Measurements from ENCODE around the gene OR5C1.
"Not testable (repeated sequence)": the region's sequence is repeated elsewhere in the genome, so short reads cannot be mapped to it uniquely, and the experiment has no call there.

The OR5C1 gene

DNA sequence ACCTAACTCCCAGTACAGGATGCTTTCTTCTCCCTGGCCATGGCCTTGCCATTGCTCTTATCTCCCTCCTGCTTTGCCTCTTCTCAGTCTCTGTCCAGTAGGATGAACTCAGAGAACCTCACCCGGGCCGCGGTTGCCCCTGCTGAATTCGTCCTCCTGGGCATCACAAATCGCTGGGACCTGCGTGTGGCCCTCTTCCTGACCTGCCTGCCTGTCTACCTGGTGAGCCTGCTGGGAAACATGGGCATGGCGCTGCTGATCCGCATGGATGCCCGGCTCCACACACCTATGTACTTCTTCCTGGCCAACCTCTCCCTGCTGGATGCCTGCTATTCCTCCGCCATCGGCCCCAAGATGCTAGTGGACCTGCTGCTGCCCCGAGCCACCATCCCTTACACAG, at the start of gene OR5C1:
TSS of gene OR5C1 (plus strand) at position 103 of the 400 bp plus-strand sequence. CDS start at position 103, 0 bp downstream.
- DNase-seq (ENCODE audit: low read depth), result no peak

DNA sequence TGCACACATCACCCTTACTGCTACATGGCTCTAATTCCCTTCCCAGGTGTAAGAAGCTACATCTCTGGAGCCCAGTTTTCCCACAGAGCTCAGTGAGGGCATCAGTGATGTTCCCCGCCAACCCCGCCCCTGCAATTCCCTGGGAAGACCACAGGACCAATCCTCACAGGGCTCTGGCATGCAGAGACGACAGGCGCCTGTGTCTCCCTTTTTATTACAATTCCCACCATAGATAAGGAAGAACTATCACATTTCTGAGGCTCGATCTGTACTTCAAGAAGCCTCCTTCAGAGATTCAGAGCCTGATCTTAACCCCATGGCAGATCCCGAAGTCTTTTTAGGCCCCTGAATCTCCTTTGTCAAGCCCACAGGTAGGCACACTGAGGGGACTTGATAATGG, 46.7 kb upstream of the OR5C1 start, which contains the start of gene OR1L6:
TSS of gene OR1L6 (plus strand) at position 301 of the 400 bp plus-strand sequence. CDS start 7,545 bp downstream, outside the sequence.
- DNase-seq (ENCODE audit: low read depth), result no peak

DNA sequence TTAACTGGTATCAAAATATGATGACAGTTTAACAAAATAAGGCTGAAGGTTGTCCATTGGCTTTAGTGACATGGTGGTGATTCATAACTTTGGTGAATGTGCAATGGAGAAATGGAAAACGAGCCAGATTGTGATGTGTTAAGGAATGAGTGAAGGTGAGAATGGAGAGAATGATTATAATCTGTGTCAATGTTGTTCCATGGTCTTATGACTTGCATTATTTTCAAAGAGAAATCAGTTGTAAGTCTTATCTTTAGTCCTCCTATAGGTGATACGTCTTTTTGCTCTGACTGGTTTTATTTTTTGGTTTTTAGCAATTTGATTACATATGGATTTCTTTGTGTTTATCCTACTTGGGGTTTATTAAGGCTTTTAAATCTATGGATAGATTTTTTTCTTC, 33.9 kb upstream of the OR5C1 start:
- DNase-seq (ENCODE audit: low read depth), result no peak

DNA sequence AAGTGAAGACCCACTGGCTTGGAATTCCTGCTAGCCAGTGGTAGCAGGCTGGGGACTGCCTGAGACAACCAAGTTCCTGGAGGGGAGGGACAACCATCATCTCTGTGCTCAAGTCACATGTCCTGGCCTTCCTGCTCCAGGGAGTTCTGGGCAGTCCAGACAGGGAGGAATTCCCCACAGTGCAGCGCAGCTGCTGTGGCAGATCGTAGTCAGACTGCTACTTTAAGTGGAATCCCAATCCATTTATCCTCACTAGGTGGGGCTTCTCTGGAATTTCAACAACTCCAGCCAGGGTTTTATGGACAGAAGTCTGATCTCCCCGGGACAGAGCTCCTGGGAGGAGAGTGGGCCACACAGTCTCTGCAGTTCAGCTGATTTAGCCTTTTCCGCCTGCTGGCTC, 20.9 kb upstream of the OR5C1 start:
- DNase-seq (ENCODE audit: low read depth), result no peak

DNA sequence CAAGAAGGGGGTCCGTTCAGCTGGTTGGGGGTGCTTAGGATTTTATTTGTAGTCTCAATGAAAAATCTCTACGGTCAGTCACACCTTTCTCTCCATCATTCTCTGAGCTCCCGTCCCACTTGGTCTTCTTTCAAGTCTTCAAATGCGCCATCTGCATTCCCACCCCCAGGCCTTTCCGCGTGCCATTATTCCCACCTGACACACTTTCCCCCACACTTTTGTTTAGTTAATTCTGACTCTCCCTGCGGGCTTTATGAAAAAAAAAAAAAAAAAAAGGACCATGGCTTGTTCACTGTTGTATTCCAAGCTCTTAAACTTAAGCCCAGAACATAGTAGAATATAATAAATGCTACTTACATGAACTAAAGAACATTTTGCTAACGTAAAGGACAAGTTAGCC, 11.7 kb upstream of the OR5C1 start:
- DNase-seq (ENCODE audit: low read depth), result no peak

DNA sequence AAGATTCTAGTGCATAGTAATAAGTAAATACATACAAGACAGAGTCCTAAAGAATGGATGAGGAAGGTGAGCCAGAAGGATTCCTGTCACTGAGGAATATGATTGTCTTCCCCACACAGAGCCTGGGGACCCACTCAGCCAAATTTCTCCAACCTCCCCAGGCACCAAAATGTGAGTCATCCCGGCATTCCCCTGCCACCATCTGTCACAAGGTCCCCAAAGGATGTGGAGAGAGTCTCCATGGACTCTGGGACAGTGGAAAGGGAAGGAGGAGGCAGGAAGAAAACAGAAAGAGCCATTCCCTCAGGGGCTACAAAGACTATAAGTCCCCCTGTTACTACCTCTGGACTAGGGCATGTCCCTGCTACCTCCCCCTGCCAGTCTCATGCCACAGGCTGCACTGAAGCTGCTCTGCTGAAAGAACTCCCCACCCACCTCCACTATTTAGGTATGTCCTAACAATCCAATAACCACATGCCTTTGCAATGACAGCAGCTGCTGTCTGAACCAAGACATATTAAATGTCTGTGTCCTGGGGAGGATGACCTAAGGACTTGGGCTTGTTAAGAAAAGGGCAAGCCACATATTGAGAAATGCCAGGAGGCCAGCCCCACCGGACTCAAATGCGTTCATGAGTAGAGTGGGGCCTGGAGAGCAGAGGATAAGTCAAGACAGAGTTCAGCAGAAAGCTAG, 10.7 kb upstream of the OR5C1 start:
- DNase-seq (ENCODE audit: low read depth), result peak; percentile 47

DNA sequence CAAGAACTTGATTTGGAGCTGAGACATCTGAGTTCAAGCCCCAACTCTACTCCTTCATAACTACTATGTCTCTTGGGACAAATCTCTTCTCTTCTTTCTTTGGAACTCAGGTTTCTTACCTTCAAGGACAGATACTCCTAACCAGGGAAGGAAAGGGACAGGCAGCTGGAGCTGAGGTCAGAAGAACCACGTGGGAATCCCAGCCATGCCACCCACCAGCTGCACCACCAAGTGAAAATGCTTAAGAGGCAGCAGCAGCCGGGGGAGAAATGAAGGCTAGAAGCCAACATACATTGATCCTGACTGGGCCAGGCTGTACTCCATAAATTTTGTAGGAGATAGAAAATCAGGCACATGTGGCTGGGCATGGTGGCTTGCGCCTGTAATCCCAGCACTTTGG, 9.6 kb upstream of the OR5C1 start:
- no peak for DNase-seq (ENCODE audit: low read depth)

DNA sequence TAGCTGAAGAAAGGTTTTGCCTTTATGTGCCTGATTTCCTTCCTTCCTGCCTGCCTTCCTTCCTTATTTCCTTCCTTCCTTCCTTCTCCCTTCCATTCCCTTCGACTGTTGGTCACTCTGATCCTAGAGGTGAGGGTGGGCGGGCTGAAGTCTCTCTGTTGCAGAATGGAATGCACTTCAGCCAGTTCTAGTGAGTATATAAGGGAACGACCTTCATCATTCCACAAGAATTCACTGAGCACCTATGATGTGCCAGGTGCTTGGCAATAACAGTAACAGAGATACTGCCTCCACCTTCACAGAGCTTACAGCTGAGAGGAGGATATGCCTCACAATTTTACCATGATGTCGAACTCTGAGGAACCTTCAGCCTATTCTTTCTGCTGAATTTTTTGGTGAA, 8.7 kb upstream of the OR5C1 start:
- no peak for DNase-seq (ENCODE audit: low read depth)

DNA sequence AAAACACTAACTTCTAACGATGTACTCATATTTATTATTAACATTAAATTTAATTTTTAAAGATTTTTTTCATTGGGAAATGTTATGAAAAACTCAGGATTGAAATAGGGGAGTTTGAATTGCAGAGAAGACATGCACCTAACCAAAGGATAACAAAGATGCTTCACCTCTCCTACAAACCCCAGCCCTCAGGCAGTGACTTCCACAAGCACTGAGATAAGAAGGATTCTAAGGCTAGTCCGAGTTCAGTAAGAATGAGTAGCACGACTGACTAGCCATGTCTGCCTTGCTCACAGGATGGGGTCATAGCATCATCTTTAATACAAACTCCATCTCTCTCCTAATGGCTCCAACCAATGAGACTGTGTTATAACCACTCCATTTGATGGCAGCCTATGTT, 7.1 kb upstream of the OR5C1 start:
- DNase-seq (ENCODE audit: low read depth), result no peak

DNA sequence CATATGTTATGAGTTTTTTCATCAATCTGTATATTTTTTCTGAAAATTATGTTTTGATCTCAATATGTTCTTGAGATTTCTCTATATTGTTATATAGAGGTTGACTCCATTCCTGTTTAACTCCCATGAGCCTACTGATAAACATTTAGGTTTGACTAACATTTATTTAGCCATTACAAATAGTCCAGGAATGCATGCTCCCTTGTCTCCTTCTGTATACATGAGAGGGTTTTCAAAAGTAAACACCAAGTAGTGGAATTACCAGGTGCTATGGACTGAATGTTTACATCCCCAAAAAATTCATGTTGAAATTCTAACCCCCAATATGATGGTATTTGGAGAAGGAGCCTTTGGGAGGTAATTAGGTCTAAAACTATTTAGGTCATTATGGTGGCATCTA, 3.5 kb upstream of the OR5C1 start:
- no peak for DNase-seq (ENCODE audit: low read depth)

DNA sequence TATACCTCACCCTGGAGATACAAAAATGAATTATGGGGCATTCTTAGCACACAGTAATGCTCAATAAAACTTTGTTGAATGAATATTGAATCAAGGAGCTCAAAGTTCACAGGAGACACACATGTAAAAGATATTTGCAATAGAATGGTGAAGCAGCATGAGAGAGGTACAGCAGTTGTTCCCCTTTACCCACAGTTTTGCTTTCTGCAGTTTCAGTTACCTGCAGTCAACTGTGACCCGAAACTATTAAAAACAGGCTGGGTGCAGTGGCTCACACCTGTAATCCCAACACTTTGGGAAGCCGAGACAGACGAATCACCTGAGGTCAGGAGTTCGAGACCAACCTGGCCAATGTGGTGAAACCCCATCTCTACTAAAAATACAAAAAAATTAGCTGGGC, 2.4 kb upstream of the OR5C1 start:
- DNase-seq (ENCODE audit: low read depth), result no peak

DNA sequence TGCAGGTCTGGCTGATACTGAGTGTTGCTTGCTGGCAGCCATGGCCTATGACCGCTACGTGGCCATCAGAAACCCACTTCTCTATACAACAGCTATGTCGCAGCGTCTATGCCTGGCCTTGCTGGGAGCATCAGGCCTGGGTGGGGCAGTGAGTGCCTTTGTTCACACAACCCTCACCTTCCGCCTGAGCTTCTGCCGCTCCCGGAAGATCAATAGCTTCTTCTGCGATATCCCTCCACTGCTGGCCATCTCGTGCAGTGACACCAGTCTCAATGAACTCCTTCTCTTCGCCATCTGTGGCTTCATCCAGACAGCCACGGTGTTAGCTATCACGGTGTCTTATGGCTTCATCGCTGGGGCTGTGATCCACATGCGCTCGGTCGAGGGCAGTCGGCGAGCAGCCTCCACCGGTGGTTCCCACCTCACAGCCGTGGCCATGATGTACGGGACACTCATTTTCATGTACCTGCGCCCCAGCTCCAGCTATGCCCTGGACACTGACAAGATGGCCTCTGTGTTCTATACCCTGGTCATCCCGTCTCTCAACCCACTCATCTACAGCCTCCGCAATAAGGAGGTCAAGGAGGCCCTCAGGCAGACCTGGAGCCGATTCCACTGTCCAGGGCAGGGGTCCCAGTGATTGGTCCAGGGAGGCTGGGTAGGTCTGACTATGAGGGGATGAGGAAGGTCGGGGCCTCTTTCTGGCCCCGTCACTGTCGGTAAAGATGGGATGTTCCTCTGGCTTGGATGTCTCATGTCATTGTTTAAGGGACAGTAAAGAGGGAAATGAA, 718 bp downstream of the OR5C1 start:
- no peak for DNase-seq (ENCODE audit: low read depth)

DNA sequence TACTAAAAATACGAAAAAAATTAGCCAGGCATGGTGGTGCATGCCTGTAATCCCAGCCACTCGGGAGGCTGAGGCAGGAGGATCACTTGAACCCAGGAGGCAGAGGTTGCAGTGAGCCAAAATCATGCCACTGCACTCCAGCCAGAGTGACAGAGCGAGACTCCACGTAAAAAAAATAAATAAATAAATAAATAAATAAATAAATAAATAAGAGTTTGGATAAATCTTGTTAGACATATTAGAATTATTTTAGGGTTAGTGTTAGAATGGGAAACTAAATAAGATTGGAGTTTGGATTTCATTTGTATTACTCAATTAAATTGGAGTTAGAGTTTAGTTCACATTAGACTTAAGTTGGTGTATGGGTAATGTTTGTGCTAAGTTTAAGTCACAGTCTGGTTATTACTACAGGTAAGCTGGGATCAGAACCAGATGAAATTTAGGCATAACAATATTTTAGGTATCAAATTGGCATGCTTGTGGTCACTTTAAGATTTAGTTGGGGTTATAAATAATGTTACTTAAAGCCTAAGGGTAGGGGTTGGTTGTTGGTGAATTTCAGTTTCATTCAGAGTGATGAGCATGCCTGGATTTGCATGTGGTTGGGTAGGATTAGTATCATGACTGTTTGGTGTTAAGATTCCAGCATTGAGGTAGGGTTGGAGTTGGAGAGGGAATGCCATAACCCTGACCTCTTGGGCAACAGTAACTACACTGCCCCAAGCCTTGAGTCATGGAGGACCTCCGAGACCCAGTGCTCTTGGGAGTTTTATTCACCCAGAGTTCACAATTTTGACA, 3.3 kb downstream of the OR5C1 start:
- DNase-seq (ENCODE audit: low read depth), result no peak

DNA sequence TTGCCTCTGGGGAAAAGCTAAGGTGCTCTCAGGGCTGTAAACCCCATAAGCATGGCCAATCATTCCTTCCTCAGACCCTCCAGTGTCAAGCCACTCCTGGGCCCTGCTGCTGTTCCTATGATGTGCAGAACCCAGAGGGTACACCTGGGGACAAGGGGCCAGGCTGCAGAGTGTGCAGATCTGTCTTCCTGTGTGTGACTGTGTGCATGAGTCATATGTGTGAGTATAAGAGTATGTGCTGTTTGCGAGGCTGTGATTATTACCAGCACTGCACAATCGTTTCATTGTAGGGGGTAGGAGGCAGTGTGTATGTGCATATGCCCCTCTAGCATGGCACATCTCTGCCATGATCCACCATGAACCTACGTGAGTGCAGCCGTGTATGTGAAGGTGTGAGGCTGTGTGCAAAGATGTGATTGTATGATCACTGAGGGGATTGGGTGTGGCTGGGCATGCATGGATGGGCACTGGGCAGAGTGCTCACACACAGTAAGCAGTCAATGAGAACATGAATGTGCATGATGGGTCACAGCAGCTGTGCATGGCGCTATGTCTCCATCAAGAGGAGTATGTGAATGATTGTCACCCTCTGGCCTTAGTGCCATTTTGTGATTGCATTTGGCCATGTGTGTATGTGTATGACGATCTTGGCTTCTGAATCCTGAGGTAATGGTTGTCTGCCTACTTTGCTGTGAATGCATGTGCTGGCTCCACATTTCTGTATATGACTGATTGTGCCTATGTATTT, 8.8 kb downstream of the OR5C1 start:
- peak; percentile 28 for DNase-seq (ENCODE audit: low read depth)

DNA sequence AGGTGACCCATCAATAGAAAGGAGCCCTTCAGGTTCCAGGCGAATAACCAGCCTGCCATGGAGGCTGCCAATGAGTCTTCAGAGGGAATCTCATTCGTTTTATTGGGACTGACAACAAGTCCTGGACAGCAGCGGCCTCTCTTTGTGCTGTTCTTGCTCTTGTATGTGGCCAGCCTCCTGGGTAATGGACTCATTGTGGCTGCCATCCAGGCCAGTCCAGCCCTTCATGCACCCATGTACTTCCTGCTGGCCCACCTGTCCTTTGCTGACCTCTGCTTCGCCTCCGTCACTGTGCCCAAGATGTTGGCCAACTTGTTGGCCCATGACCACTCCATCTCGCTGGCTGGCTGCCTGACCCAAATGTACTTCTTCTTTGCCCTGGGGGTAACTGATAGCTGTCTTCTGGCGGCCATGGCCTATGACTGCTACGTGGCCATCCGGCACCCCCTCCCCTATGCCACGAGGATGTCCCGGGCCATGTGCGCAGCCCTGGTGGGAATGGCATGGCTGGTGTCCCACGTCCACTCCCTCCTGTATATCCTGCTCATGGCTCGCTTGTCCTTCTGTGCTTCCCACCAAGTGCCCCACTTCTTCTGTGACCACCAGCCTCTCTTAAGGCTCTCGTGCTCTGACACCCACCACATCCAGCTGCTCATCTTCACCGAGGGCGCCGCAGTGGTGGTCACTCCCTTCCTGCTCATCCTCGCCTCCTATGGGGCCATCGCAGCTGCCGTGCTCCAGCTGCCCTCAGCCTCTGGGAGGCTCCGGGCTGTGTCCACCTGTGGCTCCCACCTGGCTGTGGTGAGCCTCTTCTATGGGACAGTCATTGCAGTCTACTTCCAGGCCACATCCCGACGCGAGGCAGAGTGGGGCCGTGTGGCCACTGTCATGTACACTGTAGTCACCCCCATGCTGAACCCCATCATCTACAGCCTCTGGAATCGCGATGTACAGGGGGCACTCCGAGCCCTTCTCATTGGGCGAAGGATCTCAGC, 11.6 kb downstream of the OR5C1 start, which contains the start of gene OR1K1:
TSS of gene OR1K1 (plus strand) at position 58 of the 995 bp plus-strand sequence. CDS start at position 58, 0 bp downstream.
- DNase-seq (ENCODE audit: low read depth), result no peak

DNA sequence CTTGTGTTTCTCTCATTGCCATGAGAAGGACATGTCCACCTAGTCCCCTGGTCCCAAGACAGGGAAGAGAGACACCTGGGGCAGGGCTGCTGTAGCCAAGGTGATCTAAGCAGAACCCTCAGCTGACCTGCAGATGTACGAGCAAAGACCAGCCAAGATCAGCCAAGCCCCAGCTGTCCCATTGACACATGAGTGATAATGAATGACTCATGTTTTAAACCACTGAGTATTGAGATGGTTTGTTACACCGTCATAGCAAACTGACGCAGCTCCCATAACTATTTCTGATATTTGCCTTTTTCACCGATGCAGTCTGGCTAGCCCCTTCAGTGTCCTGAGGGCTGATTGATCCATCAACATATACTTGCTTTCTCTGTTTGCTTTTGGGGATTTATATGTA, 17.9 kb downstream of the OR5C1 start:
- DNase-seq (ENCODE audit: low read depth), result peak; percentile 30

DNA sequence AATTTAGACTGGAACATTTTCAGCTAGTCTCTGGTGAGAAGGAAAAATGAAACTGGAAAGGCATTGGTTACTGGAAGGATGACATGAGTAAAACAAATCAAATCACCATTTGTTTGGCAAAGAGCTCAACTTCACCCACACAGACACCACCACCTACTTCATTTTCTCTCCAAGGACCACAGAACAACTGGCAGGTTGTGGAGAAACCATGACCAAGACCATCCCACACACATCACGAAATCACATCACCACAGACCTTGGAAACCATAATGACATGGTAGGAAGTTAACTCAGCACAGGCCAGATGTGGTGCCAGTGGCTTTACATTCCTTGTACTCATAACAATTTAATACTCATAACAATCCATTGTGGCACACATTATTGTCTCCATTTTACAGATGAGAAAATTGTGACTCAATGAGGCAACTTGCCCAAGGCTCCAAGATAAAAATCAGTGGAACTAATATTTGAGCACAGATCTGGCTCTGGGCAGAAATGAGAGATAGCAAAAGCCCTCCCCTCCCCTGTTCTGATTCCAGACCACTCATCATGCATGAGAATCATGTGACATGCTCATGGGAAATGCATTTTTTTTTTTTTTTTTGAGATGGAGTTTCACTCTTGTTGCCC, 18.7 kb downstream of the OR5C1 start:
- DNase-seq (ENCODE audit: low read depth), result no peak

DNA sequence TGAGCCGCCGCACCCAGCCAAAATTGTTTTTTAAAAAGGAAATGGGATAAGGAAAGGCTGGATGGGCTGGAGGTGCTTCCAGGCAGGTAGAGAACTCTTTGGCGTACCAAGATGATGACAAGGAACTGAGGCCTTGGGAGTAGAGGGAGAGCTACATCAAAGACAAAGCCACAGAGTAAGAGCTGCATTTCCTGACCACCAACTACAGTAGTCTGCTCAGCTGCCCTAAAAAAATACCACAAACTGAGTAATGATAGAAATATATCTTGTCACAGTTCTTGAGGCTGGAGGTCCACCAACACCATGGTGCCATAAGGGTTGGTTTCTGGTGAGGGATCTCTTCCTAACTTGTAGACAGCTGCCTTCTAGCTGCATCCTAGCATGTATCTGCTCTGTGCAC, 19.4 kb downstream of the OR5C1 start:
- DNase-seq (ENCODE audit: low read depth), result no peak

DNA sequence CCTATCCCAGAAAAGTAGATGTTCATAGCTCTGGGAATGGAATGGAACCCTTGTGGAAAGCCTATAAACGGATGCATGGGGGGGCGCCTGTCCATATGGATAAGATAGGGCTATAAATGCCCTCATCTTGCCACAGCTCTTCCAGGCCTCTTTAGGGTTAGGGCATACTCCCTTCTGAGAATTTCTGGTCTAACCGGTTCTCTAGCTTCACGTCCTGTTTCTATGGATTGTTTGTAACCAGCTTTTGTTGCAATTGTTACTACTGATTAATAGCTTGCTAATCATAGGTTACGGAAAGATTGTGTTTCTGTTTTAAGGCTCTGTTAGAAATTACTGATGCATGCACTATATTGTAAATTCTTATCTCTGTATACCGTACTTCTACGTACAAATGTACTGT, 20.5 kb downstream of the OR5C1 start:
- DNase-seq (ENCODE audit: low read depth), result not testable (repeated sequence)

DNA sequence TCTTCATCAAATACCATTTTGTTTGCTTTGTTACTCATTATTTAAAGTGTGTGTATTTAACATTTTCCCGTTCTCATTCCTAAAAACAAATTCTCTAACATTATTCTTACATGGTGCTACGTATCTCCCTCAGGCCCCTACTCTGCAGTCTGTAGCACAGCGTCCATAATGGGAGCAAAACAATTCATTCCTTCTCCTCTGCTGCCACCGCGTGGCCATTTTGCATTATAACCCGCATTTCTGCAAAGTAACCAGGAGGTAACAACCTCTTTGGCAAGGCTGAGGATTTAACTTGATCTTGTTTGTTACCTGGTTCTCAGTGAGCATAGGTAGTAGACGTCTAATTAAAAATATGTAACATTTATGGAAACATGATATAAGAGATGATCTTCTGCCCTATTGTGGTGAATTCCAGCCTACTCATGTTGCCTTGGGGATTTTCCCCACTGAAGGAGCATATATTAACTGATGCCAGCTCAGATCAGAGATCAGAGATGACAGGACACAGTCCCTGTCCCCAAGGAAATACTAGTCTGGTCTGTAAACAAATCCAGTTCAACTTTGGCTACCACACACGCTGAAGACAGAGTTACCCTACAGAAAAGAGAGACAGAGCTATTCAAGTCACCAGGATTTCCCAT, 21.7 kb downstream of the OR5C1 start:
- peak; percentile 78 for DNase-seq (ENCODE audit: low read depth)

Measured in ELR (cell line).